Islet of Langerhans (tissue), 1 donor: ENCODE data around the gene PTCH2.
"Not testable (repeated sequence)": the region's sequence is repeated elsewhere in the genome, so short reads cannot be mapped to it uniquely, and the experiment has no call there.

Experiments
- FAIRE-seq: peaks from one replicate; lab custom pipeline; 2011; peaks lifted over from hg19 to GRCh38; lab: Jason Lieb, UNC

The PTCH2 gene

GRCh38 chr1:44801491-44802305 lies 41.4 kb downstream of the PTCH2 start:
- FAIRE-seq, result no peak

GRCh38 chr1:44799770-44800584 lies 43.1 kb downstream of the PTCH2 start, which contains the start of gene PLK3:
Gene PLK3 (plus strand): TSS chr1:44800377. CDS start chr1:44800464, 87 bp downstream.
- FAIRE-seq, result peak; percentile 68

- FAIRE-seq, result no peak
Measured at GRCh38 chr1:44798481-44799365, 44.3 kb downstream of the PTCH2 start.

- FAIRE-seq, result not testable (repeated sequence)
Measured at GRCh38 chr1:44797886-44798285, 45.2 kb downstream of the PTCH2 start.

GRCh38 chr1:44792736-44793502 lies 50.1 kb downstream of the PTCH2 start:
- no peak for FAIRE-seq

- FAIRE-seq, result no peak
Measured at GRCh38 chr1:44790968-44791801, 51.9 kb downstream of the PTCH2 start.

GRCh38 chr1:44788120-44788860 lies 54.8 kb downstream of the PTCH2 start, which contains the start of gene BEST4:
Gene BEST4 (minus strand): TSS chr1:44788170. CDS start chr1:44787705, 465 bp downstream.
- no peak for FAIRE-seq

GRCh38 chr1:44787506-44787905 lies 55.5 kb downstream of the PTCH2 start:
- no peak for FAIRE-seq

- FAIRE-seq, result no peak
Measured at GRCh38 chr1:44786841-44787426, 56.1 kb downstream of the PTCH2 start.

- FAIRE-seq, result no peak
Measured at GRCh38 chr1:44786138-44786840, 56.8 kb downstream of the PTCH2 start.

- FAIRE-seq, result no peak
Measured at GRCh38 chr1:44785501-44786137, 57.4 kb downstream of the PTCH2 start.

GRCh38 chr1:44785029-44785380 lies 58.0 kb downstream of the PTCH2 start:
- FAIRE-seq, result no peak

GRCh38 chr1:44784094-44785028 lies 58.7 kb downstream of the PTCH2 start:
- FAIRE-seq, result no peak

- FAIRE-seq, result no peak
Measured at GRCh38 chr1:44783697-44784093, 59.4 kb downstream of the PTCH2 start.

- no peak for FAIRE-seq
Measured at GRCh38 chr1:44780583-44781121, 62.4 kb downstream of the PTCH2 start.

- FAIRE-seq, result no peak
Measured at GRCh38 chr1:44778705-44779576, 64.1 kb downstream of the PTCH2 start.
